GM23248 (cell line): Measurements from ENCODE around the gene DTX3L. TPM values are rescaled to one million over a fixed set of nuclear protein-coding genes. Genes with fewer than 3 reads are reported as not detected.

Experiments
- DNase-seq: peaks from one replicate; pipeline ENCODE4 v3.0.0-alpha.2; 2015
- H2AFZ ChIP-seq: fragments of 200-600 bp; sonication (generic); 2 replicates; pipeline ENCODE4 v1.6.1; 2016; ENCODE audit warnings: antibody characterized with exemption
- H3F3A ChIP-seq: fragments of 200-600 bp; sonication (generic); 2 replicates; pipeline ENCODE4 v1.6.1; 2016; ENCODE audit warnings: mild to moderate bottlenecking, antibody characterized with exemption, mixed run types; ENCODE audit not compliant: insufficient read depth
- H3K27ac ChIP-seq: fragments of 200-600 bp; sonication (generic); 2 replicates; pipeline ENCODE4 v1.5.1; 2016; ENCODE audit warnings: mild to moderate bottlenecking
- H3K27me3 ChIP-seq: fragments of 200-600 bp; sonication (generic); replicated peaks from 2 replicates; pipeline ENCODE4 v1.6.1; 2016; ENCODE audit warnings: mild to moderate bottlenecking; ENCODE audit not compliant: insufficient read depth
- H3K36me3 ChIP-seq: fragments of 200-600 bp; sonication (generic); 2 replicates; pipeline ENCODE4 v1.6.1; 2016; ENCODE audit warnings: low read depth, mild to moderate bottlenecking
- H3K4me1 ChIP-seq: fragments of 200-600 bp; sonication (generic); 2 replicates; pipeline ENCODE4 v1.6.1; 2016; ENCODE audit warnings: mild to moderate bottlenecking; ENCODE audit not compliant: insufficient read depth
- H3K4me2 ChIP-seq: fragments of 200-600 bp; sonication (generic); one replicate; pipeline ENCODE4 v1.6.1; 2016; ENCODE audit warnings: mild to moderate bottlenecking; ENCODE audit not compliant: unreplicated experiment
- H3K4me3 ChIP-seq: fragments of 200-600 bp; sonication (generic); 2 replicates; pipeline ENCODE4 v1.5.1; 2016; ENCODE audit warnings: mild to moderate bottlenecking
- H3K79me2 ChIP-seq: fragments of 200-600 bp; sonication (generic); 2 replicates; pipeline ENCODE4 v1.6.1; 2016; ENCODE audit warnings: mild to moderate bottlenecking; ENCODE audit not compliant: insufficient read depth
- H3K9ac ChIP-seq: fragments of 200-600 bp; sonication (generic); 2 replicates; pipeline ENCODE4 v1.6.1; 2016; ENCODE audit warnings: mild to moderate bottlenecking
- H3K9me2 ChIP-seq: fragments of 200-600 bp; sonication (generic); 2 replicates; pipeline ENCODE4 v1.6.1; 2016; ENCODE audit warnings: mixed run types, mild to moderate bottlenecking, moderate library complexity; ENCODE audit not compliant: insufficient read depth
- H3K9me3 ChIP-seq: fragments of 200-600 bp; sonication (generic); one replicate; pipeline ENCODE4 v1.6.1; 2017; ENCODE audit warnings: low read depth
- H4K20me1 ChIP-seq: fragments of 200-600 bp; sonication (generic); 2 replicates; pipeline ENCODE4 v1.6.0; 2016; ENCODE audit not compliant: insufficient read depth
- EZH2 ChIP-seq: fragments of 200-600 bp; sonication (generic); IDR thresholded peaks from 2 replicates; pipeline ENCODE4 v1.6.1; 2018; ENCODE audit warnings: antibody characterized with exemption, mild to moderate bottlenecking; ENCODE audit not compliant: insufficient read depth, poor library complexity, severe bottlenecking
- EZH2phosphoT487 ChIP-seq: fragments of 200-600 bp; sonication (generic); IDR thresholded peaks from 2 replicates; pipeline ENCODE4 v1.6.1; 2018; ENCODE audit warnings: antibody characterized with exemption, moderate library complexity, mild to moderate bottlenecking, low read depth; ENCODE audit not compliant: insufficient read depth
- WGBS, 2 experiments: methylation state at CpG; one replicate each; pipeline ENCODE4 v1.1.6; 2015 to 2017; ENCODE audit warnings: low lambda C conversion rate in 2 of 2, low coverage in 1 of 2; ENCODE audit errors: missing lambda C conversion rate in 2 of 2; 5-methylcytosine and 5-hydroxymethylcytosine counted together
- in situ Hi-C: fragments of 300-500 bp; cut with MboI; formaldehyde crosslinking; loops from 2 replicates; pipeline ENCODE4 v1.15.0; 2020
- polyA plus RNA-seq: library from polyadenylated mRNA; unstranded; fragments of >200 nt; fragmentation: Nextera tagmentation; extraction: Ambion mirVana; gene quantifications from 2 replicates; pipeline ENCODE4 v1.2.1, GENCODE V29; 2016
- total RNA-seq: library from RNA; depleted of rRNA; stranded (reverse); fragments of >200 nt; shearing (Covaris generic); gene quantifications from 2 replicates; pipeline ENCODE4 v1.2.3, GENCODE V29; 2014

DTX3L gene
- total and polyA plus RNA-seq, 2 experiments from 2014 or later = 9.4 to 10.1 TPM

DNA sequence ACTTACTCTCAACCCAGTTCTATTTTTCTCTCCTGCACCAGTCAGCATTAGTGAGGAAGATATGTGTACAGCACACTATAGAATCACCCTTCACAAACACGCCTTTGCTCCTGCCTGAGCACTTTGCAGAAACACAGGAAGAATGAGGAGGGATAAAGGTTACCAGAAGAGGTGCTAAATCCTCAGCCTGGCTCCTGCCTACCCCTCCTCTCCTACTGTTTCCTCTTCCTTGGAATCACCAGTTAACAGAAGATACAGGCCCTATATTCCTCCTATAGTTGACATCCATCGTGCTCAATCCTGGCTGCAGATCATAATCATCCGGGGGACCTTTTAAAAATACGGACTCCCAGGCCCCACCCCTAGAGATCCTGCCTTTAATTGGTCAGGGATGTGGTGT lies 42.2 kb downstream of the DTX3L start:
- no peak for DNase-seq
- Histone ChIP-seq H4K20me1 (no peaks in the 10 kb centered on the region), H3K9ac (no peak overlapping the region), H3K27me3 (no peaks in the 10 kb centered on the region), H3K4me2 (no peak overlapping the region), H3K36me3 (no peaks in the 10 kb centered on the region), H3K4me1 (no peaks in the 10 kb centered on the region), H3F3A (peaks cover 12% of the 10 kb centered on the region), H3K4me3 (no peak overlapping the region), H3K79me2 (no peaks in the 10 kb centered on the region), H3K9me2 (no peaks in the 10 kb centered on the region), H3K9me3 (no peaks in the 10 kb centered on the region), H2AFZ (no peak overlapping the region), H3K27ac (no peak overlapping the region)
- TF ChIP-seq EZH2phosphoT487 = no peak
- TF ChIP-seq EZH2 = no peak
- WGBS, 2 experiments = 50 to 57% methylated on average over 4 of the region's 4 CpGs
- in situ Hi-C loops = no loop called here

DNA sequence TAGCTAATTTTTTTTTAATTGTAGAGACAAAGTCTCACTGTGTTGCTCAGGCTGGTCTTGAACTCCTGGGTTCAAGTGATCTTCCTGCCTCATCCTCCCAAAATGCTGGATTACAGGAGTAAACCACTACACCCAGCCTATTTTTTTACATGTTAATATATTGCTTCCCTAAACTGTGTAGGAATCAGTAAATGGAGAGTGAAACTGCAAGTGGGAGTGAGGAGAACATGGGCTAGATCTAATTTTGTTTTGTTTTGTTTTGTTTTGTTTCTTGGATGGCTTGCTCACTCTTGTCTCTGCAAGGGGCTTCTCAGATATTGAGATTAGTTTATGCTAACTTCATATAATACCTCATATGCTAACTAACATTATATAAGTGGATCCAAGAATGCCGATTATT lies 44.8 kb downstream of the DTX3L start:
- no peaks in the 10 kb centered on the region for H3K36me3 ChIP-seq
- no peaks in the 10 kb centered on the region for H3K9me2 ChIP-seq
- no peaks in the 10 kb centered on the region for H3K79me2 ChIP-seq
- no peak overlapping the region for H3K9ac ChIP-seq
- H3K4me2 ChIP-seq = no peak overlapping the region
- H3F3A ChIP-seq = peaks cover 12% of the 10 kb centered on the region
- H4K20me1 ChIP-seq = no peaks in the 10 kb centered on the region
- H3K27me3 ChIP-seq = no peaks in the 10 kb centered on the region
- H3K9me3 ChIP-seq = no peaks in the 10 kb centered on the region
- H2AFZ ChIP-seq = no peak overlapping the region
- WGBS, 2 experiments = 98 to 100% methylated on average over 1 of the region's 1 CpG
- no peak overlapping the region for H3K27ac ChIP-seq
- TF ChIP-seq EZH2phosphoT487 (no peak), EZH2 (no peak)
- in situ Hi-C loops = no loop called here
- H3K4me3 ChIP-seq = no peak overlapping the region
- DNase-seq = no peak
- no peaks in the 10 kb centered on the region for H3K4me1 ChIP-seq

DNA sequence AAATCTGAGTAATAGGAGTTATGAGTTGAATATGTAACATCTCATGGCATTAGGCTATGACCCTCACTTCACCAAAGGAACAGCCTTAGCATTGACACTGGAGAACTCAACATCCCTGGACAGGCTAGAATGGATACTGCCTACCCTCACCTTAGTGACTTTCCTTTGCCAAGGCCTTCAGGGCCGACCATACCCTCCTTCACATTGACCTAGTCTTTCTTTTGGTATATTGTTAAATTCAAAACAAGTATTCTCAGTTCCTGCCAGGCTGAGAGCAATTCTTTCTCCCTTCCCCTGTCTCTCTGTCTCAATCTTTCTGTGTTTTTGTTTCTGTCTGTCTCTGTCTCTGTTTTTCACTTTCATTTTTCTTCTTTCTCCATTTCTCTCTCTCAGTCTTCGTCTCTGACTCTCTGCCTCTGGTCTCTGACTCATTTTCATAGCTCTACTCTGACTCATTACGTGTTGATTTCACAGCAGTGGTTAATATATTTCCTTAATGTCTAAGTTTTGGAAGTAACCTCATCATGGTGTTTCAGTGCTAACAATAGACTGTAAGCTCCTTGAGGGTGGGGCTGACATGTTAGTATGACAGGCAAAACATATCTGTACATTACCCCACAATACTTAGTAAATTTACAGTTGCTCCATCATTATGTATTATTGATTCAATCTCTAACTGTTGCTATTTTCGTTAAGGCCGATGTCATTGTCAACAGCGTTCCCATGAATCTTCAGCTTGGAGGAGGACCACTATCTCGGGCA lies 45.8 kb downstream of the DTX3L start:
- Histone ChIP-seq H3K4me2 (peak overlapping the region; percentile 21), H3K9me3 (no peaks in the 10 kb centered on the region), H3K27me3 (no peaks in the 10 kb centered on the region), H3K79me2 (no peaks in the 10 kb centered on the region), H3K9me2 (no peaks in the 10 kb centered on the region), H3K4me1 (no peaks in the 10 kb centered on the region), H3K27ac (peak overlapping the region; percentile 59), H3K4me3 (peak overlapping the region; percentile 37), H3K9ac (peak overlapping the region; percentile 54), H4K20me1 (no peaks in the 10 kb centered on the region), H3K36me3 (no peaks in the 10 kb centered on the region), H3F3A (peaks cover 12% of the 10 kb centered on the region), H2AFZ (peak overlapping the region; percentile 65)
- DNase-seq = peak; percentile 86
- TF ChIP-seq EZH2phosphoT487 = no peak
- TF ChIP-seq EZH2 = no peak
- in situ Hi-C loops = no loop called here
- WGBS, 2 experiments = 59 to 60% methylated on average over 7 of the region's 7 CpGs

DNA sequence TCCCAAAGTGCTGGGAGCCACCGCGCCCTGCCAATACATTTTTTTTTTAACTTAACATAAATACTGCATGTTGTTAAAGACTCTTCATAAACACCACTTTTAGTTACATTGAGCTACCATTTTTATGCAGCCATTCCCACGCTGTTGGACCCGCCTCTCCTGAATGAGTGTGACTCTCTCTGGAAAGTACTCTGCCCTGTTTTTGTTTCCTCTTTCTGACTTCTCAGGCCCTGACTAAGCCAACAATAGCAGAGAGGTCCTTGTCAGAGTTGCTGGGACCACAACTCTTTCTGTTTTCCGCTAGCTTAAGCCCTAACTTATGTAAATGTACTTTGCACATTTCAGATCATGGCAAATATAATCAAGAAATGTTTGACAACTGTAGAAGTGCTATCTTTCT lies 48.6 kb downstream of the DTX3L start:
- Histone ChIP-seq H2AFZ (no peak overlapping the region), H3K27ac (no peak overlapping the region), H3K36me3 (no peaks in the 10 kb centered on the region), H3K4me1 (no peaks in the 10 kb centered on the region), H3K4me2 (no peak overlapping the region), H3K4me3 (no peak overlapping the region), H3K9me2 (no peaks in the 10 kb centered on the region), H4K20me1 (no peaks in the 10 kb centered on the region), H3F3A (peaks cover 12% of the 10 kb centered on the region), H3K9ac (no peak overlapping the region), H3K9me3 (no peaks in the 10 kb centered on the region), H3K27me3 (no peaks in the 10 kb centered on the region), H3K79me2 (no peaks in the 10 kb centered on the region)
- 93% methylated on average over 5 of the region's 5 CpGs for WGBS, 2 experiments
- TF ChIP-seq EZH2 = no peak
- TF ChIP-seq EZH2phosphoT487 = no peak
- DNase-seq = no peak
- in situ Hi-C loops = no loop called here
